Esophagus (tissue), 2 donors: ENCODE data around the gene NRDE2. TPM values are rescaled to one million over a fixed set of nuclear protein-coding genes. Genes with fewer than 3 reads are reported as not detected.
"Not testable (repeated sequence)": the region's sequence is repeated elsewhere in the genome, so short reads cannot be mapped to it uniquely, and the experiment has no call there.

Experiments
- H3K27ac ChIP-seq, 2 donors: one replicate each; pipeline ENCODE4 v1.5.1; 2013; ENCODE audit warnings: low read depth in 2 of 2, mild to moderate bottlenecking in 2 of 2, inconsistent platforms in 1 of 2, low read length in 1 of 2, moderate library complexity in 1 of 2
- H3K27me3 ChIP-seq, 2 donors: one replicate each; pipeline ENCODE4 v1.6.1; 2013; ENCODE audit warnings: low read length in 2 of 2, control low read depth in 1 of 2, mild to moderate bottlenecking in 1 of 2; ENCODE audit not compliant: insufficient read depth in 2 of 2, control insufficient read depth in 1 of 2
- H3K36me3 ChIP-seq, 2 donors: one replicate each; pipeline ENCODE4 v1.6.1; 2013; ENCODE audit warnings: low read length in 1 of 2; ENCODE audit not compliant: control insufficient read depth in 2 of 2, insufficient read depth in 2 of 2
- H3K4me1 ChIP-seq, 2 donors: one replicate each; pipeline ENCODE4 v1.6.1; 2013; ENCODE audit warnings: low read length in 1 of 2; ENCODE audit not compliant: control insufficient read depth in 2 of 2, insufficient read depth in 2 of 2
- H3K4me3 ChIP-seq, 2 donors: one replicate each; pipeline ENCODE4 v1.5.1; 2013; ENCODE audit warnings: low read length in 2 of 2, mild to moderate bottlenecking in 2 of 2, low read depth in 1 of 2, moderate library complexity in 1 of 2
- H3K9me3 ChIP-seq, 2 donors: one replicate each; pipeline ENCODE4 v1.6.1; 2013; ENCODE audit warnings: mild to moderate bottlenecking in 2 of 2, low read depth in 1 of 2, low read length in 1 of 2, moderate library complexity in 1 of 2; ENCODE audit not compliant: control insufficient read depth in 2 of 2, insufficient read depth in 1 of 2
- WGBS, 2 donors: extraction: QIAGEN DNeasy Blood & Tissue Kit; methylation state at CpG; one replicate each; pipeline ENCODE4 v1.1.7; 2013; 5-methylcytosine and 5-hydroxymethylcytosine counted together
- polyA plus RNA-seq, 2 donors: library from polyadenylated mRNA; stranded (reverse); fragments of 200-250 nt; gene quantifications; one replicate each; pipeline ENCODE4 v1.2.3, GENCODE V29; 2013
- donor health status: healthy with polysubstance abuse.
- donor health status: Bipolar disorder and iron deficiency.

The NRDE2 gene
- polyA plus RNA-seq, 2 donors, result 5.4 to 7.4 TPM

GRCh38 chr14:90344331-90345238 lies 12.8 kb upstream of the NRDE2 start:
- Histone ChIP-seq H3K9me3 (no peaks in the 10 kb centered on the region), H3K27ac (no peak overlapping the region), H3K36me3 (no peaks in the 10 kb centered on the region), H3K4me1 (peaks cover 0 to 3% of the 10 kb centered on the region in 2 donors), H3K27me3 (no peaks in the 10 kb centered on the region), H3K4me3 (no peak overlapping the region)
- WGBS, 2 donors, result 51 to 60% methylated on average over 10 of the region's 10 CpGs

GRCh38 chr14:90342327-90342726 lies 10.6 kb upstream of the NRDE2 start:
- H3K4me3 ChIP-seq, result no peak overlapping the region
- H3K36me3 ChIP-seq, result no peaks in the 10 kb centered on the region
- peaks cover 0 to 3% of the 10 kb centered on the region in 2 donors for H3K4me1 ChIP-seq
- H3K27ac ChIP-seq, result no peak overlapping the region
- no peaks in the 10 kb centered on the region for H3K27me3 ChIP-seq
- no peaks in the 10 kb centered on the region for H3K9me3 ChIP-seq
- 48 to 54% methylated on average over 4 of the region's 4 CpGs for WGBS, 2 donors

GRCh38 chr14:90341784-90342183 lies 10.0 kb upstream of the NRDE2 start:
- H3K4me1 ChIP-seq, result peaks cover 0 to 3% of the 10 kb centered on the region in 2 donors
- no peak overlapping the region for H3K27ac ChIP-seq
- H3K4me3 ChIP-seq, result no peak overlapping the region
- H3K36me3 ChIP-seq, result no peaks in the 10 kb centered on the region
- H3K27me3 ChIP-seq, result no peaks in the 10 kb centered on the region
- no peaks in the 10 kb centered on the region for H3K9me3 ChIP-seq
- WGBS, 2 donors, result 78 to 82% methylated on average over 7 of the region's 7 CpGs

GRCh38 chr14:90341232-90341631 lies 9.5 kb upstream of the NRDE2 start:
- H3K27me3 ChIP-seq, H3K9me3 ChIP-seq, H3K4me3 ChIP-seq, H3K27ac ChIP-seq, H3K4me1 ChIP-seq, H3K36me3 ChIP-seq: not testable (repeated sequence)
- WGBS, 2 donors, result 73 to 82% methylated on average over 5 of the region's 5 CpGs

- Histone ChIP-seq H3K27ac (no peak overlapping the region), H3K9me3 (no peaks in the 10 kb centered on the region), H3K4me1 (no peaks in the 10 kb centered on the region), H3K27me3 (no peaks in the 10 kb centered on the region), H3K36me3 (no peaks in the 10 kb centered on the region), H3K4me3 (no peak overlapping the region)
- WGBS, 2 donors, result 30 to 35% methylated on average over 2 of the region's 2 CpGs
Measured at GRCh38 chr14:90336985-90337384, 5.2 kb upstream of the NRDE2 start.

- no peaks in the 10 kb centered on the region for H3K9me3 ChIP-seq
Measured at GRCh38 chr14:90336401-90336800, 4.7 kb upstream of the NRDE2 start.

GRCh38 chr14:90332271-90332584 lies 487 bp upstream of the NRDE2 start:
- peak overlapping the region in 1 of 2 donors; percentile 69 for H3K4me3 ChIP-seq
- H3K27me3 ChIP-seq, result no peaks in the 10 kb centered on the region
- peak overlapping the region; percentile 26 to 87 for H3K27ac ChIP-seq
- H3K9me3 ChIP-seq, result no peaks in the 10 kb centered on the region
- WGBS, 2 donors, result 37% methylated on average over 6 of the region's 6 CpGs
- H3K4me1 ChIP-seq, result peaks cover 2% of the 10 kb centered on the region in 2 donors
- H3K36me3 ChIP-seq, result no peaks in the 10 kb centered on the region

More at GRCh38 chr14:90336401-90336800, 4.7 kb upstream of the NRDE2 start:
- WGBS, 2 donors, result 78 to 84% methylated on average over 3 of the region's 3 CpGs
- Histone ChIP-seq H3K4me3 (no peak overlapping the region), H3K27ac (peak overlapping the region in 1 of 2 donors; percentile 33), H3K27me3 (no peaks in the 10 kb centered on the region), H3K36me3 (no peaks in the 10 kb centered on the region), H3K4me1 (no peaks in the 10 kb centered on the region)

GRCh38 chr14:90330203-90331196 lies 1.2 kb downstream of the NRDE2 start:
- no peaks in the 10 kb centered on the region for H3K27me3 ChIP-seq
- peak overlapping the region in 1 of 2 donors; percentile 69 for H3K4me3 ChIP-seq
- no peaks in the 10 kb centered on the region for H3K36me3 ChIP-seq
- H3K4me1 ChIP-seq, result peaks cover 2% of the 10 kb centered on the region in 2 donors
- WGBS, 2 donors, result 93 to 95% methylated on average over 15 of the region's 15 CpGs
- H3K9me3 ChIP-seq, result no peaks in the 10 kb centered on the region
- peak overlapping the region in 1 of 2 donors; percentile 18 for H3K27ac ChIP-seq

GRCh38 chr14:90321891-90322290 lies 9.8 kb downstream of the NRDE2 start:
- Histone ChIP-seq H3K4me3 (no peak overlapping the region), H3K27ac (no peak overlapping the region), H3K36me3 (no peaks in the 10 kb centered on the region), H3K9me3 (no peaks in the 10 kb centered on the region), H3K4me1 (no peaks in the 10 kb centered on the region), H3K27me3 (no peaks in the 10 kb centered on the region)
- whole genome bisulfite sequencing, 2 donors, result 85 to 92% methylated on average over 4 of the region's 4 CpGs
